GM19438 (cell line): ENCODE data around the gene BOLL.
"Not testable (repeated sequence)": the region's sequence is repeated elsewhere in the genome, so short reads cannot be mapped to it uniquely, and the experiment has no call there.

Experiments used
- ATAC-seq: cut with Tn5 transposase; IDR thresholded peaks from one replicate; pipeline ENCODE4 v1.9.1; 2021; ENCODE audit warnings: low read depth; ENCODE audit not compliant: unreplicated experiment

Gene BOLL

DNA sequence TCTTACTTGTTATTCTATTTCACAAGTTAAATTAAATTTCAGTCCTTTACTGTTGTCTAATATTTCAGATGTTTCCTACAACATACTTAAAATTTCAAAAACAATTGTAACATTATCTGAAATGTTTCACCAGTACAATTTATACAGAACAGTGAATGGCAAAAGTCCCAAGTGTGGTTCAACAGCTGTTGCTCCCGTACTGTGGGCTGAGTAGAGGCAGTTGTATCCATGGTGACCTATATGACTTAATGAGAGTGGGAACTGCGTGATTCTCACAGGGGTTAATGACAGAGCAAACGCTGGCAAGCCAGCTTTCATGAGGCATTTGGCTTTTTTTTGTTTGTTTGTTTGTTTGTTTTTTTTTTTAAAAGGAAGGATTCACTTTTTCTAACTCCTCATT lies 13.9 kb upstream of the BOLL start:
- no peak for ATAC-seq

DNA sequence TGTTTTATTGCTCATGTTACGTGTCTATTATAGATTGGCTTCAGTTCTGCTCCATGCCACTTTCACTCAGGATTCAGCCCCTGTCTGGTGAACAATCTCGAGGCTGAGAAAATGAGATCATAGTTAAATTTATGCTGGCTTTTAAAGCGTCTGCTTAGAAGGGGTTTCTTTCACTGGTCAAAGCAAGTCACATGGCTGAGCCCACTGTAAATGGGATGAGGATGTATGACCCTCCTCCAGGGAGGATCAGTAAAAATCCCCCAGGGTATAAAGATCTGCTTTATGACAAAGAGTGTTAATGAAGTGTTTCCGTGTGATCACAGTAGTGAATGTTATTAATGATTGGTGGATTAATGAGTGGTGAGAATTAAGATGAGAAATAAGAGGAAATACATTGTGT lies 13.1 kb upstream of the BOLL start:
- ATAC-seq, result no peak

DNA sequence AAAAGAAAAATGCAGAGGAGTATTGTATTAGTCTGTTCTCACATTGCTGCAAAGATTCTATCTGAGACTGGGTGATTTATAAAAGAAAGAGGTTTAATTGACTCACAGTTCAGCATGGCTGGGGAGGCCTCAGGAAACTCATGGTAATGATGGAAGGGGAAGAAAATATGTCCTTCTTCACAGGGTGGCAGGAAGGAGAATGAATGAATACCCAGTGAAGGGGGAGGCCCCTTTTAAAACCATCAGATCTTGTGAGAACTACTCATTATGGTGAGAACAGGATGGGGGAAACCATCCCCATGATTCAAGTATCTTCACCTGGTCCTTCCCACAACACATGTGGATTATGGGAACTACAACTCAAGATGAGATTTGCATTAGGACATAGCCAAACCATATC lies 10.2 kb upstream of the BOLL start:
- ATAC-seq, result no peak

DNA sequence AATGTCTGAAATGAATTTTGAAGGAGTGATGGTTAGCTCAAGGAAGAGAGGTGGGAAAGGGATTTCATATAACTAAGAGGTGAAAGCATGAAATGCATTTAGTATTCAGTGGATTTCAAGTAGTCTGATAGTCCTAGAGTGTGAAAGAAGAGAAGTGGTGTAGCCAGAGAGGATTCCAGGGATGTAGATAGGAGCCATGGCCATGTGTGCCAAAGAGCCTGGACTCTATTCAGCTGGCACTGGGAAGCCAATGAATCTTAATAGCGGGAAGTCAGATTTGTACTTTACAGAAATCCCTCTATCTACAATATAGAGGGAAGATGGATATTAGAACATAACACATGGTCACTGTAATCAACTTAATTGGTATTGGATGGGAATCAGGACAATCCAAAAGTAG lies 8.3 kb upstream of the BOLL start:
- no peak for ATAC-seq

- peak; percentile 69 for ATAC-seq
These were observed 1.1 kb upstream of the BOLL start for GRCh38 chr2:197786010-197786877.

- ATAC-seq, result no peak
These were observed 3.0 kb downstream of the BOLL start for GRCh38 chr2:197782126-197782525.

GRCh38 chr2:197779261-197779660 lies 5.9 kb downstream of the BOLL start:
- no peak for ATAC-seq

DNA sequence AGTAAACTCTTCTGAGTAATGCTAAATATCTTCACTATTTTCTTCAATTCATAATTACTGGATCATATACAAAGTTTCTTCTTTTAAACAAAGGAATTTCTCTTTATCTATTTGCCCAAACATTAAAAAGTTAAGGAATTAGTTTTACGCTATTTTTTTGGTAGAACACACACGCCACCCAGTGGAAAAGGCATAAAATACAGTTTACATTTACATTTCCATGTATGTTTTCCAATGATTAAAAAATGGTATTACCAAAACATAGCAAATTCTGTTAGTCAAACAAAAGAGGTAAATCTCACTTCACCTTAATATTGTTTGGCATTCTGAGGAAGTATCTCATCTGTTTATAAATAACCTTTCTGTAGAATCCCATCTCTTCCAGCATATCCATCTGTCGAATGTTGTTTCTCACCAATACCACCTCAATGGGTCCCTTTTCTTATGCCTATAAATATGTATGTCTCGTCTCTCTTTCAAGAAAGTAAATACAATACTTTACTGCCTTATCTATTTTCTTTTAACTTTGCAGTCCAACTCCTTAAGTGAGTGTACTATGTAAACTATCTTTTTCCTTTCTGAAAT lies 7.2 kb downstream of the BOLL start:
- ATAC-seq, result no peak

DNA sequence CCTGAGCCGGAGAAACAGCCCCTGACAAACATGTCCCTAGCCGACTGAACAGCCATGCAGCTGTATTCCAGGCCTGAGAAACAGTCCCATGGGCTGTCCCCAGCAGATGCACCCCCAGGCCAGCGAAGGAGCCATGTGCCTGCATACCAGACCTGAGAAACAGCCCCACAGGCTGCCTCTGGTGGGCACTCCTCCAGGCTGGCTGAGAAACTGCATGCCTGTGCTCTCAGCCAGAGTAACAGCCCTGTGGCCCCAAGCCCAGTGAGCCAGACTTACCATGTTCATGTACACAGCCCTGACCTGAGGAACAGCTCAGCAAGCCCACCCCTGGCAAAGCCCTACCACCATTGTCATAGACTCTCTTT lies 24.8 kb downstream of the BOLL start:
- ATAC-seq, result no peak

- ATAC-seq, result no peak
These were observed 25.4 kb downstream of the BOLL start for GRCh38 chr2:197759625-197760292.

- no peak for ATAC-seq
These were observed 26.1 kb downstream of the BOLL start for GRCh38 chr2:197759013-197759412.

DNA sequence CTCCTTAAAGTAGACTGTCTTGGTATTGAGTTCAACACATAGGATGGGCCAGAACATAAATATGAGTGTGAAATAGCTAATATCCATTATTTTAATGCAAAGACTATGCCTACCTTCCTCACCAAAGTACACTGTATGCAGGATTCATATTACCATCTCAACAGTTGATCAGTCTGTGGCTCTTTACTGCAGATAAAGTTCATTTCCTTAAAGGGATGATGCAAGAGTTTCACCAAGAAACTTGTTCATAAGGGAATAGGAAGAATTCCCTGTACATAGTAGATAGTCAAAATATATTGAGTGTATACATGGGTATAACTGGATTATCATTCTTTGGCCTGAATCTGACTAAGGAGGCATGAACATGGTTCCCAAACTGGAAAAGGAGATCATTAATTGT lies 44.9 kb downstream of the BOLL start:
- ATAC-seq, result no peak

DNA sequence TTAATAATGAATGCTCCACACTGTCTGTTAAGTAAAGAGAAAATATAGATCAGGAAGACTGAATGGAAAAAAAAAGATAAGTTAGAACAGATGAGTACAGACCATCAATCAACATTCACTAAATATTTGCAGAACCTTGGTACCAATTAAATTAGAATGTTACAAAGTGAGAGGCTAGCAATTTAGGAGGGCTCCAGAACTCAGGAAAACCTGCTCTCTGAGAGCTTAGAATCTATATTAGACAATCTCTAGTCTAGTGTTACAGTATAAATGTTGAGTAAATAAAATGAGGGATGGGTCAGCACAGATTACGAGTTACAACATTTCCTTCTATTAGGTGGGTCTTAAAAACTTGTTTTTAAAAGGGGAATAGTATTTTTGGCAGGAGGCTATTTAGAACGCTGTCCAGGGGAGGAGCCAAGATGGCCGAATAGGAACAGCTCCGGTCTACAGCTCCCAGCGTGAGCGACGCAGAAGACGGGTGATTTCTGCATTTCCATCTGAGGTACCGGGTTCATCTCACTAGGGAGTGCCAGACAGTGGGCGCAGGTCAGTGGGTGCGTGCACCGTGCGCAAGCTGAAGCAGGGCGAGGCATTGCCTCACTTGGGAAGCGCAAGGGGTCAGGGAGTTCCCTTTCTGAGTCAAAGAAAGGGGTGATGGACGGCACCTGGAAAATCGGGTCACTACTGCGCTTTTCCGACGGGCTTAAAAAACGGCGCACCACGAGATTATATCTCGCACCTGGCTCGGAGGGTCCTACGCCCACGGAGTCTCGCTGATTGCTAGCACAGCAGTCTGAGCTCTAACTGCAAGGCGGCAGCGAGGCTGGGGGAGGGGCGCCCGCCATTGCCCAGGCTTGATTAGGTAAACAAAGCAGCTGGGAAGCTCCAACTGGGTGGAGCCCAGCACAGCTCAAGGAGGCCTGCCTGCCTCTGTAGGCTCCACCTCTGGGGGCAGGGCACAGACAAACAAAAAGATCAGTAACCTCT lies 56.3 kb downstream of the BOLL start:
- not testable (repeated sequence) for ATAC-seq

DNA sequence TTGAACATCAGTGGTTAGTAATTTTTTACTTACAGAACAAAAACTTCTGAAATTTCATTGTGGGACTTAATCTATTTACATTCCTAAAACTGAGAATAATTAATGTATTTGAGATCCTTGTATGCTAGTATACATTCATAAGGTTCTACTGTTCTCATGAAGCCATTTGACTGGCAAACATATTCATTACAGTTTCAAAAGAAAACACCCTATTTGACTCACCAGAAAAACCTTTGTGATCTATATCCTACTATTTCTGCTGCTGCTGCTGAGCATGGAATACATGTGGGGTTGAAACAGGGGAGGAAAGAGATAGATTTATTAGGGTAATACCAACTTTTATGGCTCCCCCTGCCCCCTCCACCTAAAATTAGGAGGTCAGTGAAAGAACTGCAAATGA lies 58.1 kb downstream of the BOLL start:
- ATAC-seq, result no peak

GRCh38 chr2:197717863-197718262 lies 67.3 kb downstream of the BOLL start:
- no peak for ATAC-seq

GRCh38 chr2:197713271-197713670 lies 71.8 kb downstream of the BOLL start:
- no peak for ATAC-seq

- no peak for ATAC-seq
These were observed 73.5 kb downstream of the BOLL start for GRCh38 chr2:197711578-197711977.

DNA sequence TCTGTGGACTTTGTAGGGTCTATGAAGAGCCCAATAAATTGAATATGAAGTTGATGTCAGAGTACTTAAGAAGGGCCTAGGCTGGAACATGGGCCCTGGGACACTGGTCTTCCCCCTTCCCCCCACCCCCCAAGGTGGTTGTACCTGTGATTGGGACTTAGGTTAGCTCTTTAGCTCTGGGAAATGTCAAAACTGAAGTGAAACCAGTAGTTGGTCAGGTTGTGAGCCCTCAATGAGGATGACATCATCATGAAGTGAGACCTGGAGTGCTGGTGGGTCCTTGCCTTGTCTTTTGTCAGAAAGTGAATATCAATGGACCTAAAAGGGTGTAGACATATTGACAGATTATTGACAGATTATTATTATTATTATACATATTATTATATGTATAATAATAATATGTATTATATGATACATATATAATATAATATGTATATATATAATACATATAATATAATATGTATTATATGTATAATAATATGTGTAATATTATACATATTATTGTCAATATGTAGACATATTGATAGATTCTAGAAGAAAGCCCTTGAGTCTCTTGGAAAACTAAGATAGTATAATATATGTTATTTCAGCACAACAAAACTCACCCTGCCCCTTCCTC lies 74.6 kb downstream of the BOLL start:
- ATAC-seq, result peak; percentile 61

GRCh38 chr2:197709140-197709539 lies 76.0 kb downstream of the BOLL start:
- not testable (repeated sequence) for ATAC-seq

DNA sequence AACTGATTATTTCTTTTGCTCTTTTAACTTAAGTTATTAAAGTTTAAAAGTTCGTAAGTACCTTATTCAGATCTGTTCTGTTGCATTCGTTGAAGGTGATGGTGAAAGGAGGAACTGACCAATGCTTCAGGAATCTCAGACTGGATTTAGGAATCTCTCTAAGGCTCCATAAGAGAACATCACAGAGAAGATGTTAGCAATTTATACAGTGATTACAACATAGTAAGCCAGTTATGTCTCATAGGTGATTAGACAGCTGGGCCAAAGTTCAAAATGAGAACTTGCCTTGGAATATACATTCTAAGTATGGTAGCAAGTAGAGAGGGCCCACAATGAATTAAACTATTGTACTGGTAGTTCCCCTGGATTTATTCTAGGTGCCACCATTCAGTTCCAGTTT lies 76.8 kb downstream of the BOLL start:
- ATAC-seq, result no peak
